Measurements from ENCODE around the gene EFNB2. TPM values are rescaled to one million over a fixed set of nuclear protein-coding genes. Genes with fewer than 3 reads are reported as not detected.
A peak's percentile ranks its signal among the peaks of the same experiment; 100 is the strongest.

Gene EFNB2
- total and polyA plus RNA-seq, 9 donors, result 3.7 to 33.2 (median 13.5) TPM

DNA sequence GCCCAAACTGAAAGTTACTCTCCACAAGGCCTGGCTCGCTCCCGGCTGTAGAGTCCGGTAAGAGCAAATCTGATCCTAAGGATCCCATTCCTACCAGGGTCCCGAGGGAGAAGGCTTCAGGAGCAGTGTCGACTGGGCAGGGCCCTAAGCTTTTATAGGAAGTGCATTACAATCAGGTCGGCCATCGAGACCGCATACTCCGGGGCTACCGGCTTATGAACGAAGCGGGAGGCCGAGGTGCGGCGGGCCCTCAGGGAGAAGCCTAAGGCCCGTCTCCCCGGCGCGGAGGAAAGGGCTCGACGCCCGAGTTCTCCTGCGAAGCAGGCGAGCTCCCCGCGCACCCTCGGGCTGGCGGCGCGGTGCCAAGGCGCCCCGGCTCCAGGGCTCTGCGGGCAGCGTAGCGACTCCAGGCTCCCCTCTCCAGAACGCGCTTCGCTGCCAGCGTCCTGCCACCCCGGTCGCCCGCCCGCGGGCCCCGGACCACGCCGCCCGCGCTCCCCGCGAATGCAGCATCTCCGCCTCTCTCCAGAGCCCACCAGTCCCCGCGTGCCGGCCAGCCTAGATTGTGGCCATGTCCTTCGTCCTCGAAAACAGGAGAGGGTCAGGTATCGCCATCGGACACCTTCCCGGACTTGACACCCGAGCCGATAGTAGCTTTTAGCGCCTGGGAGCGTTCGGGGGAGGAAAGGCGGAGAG lies 1.4 kb downstream of the EFNB2 start:
- TF ChIP-seq CTCF (IDR thresholded peaks at IDR 0.05) (no peak), EP300 (IDR thresholded peaks at IDR 0.05) (no peak), POLR2A (IDR thresholded peaks at IDR 0.05) (no peak)
- peak overlapping the region; percentile 56 for H3K4me3 ChIP-seq
- intact Hi-C loops (cut with DNase I), result no loop called here
- no peaks in the 10 kb centered on the region for H3K36me3 ChIP-seq
- no peaks in the 10 kb centered on the region for H3K27me3 ChIP-seq
- peaks cover 8% of the 10 kb centered on the region for H3K4me1 ChIP-seq (ENCODE audit: insufficient read depth)
- H3K27ac ChIP-seq, result peak overlapping the region in 1 of 2 donors; percentile 69
- no peaks in the 10 kb centered on the region for H3K9me3 ChIP-seq
- DNase-seq, result peak; percentile 28 to 59 (median 54)
- 2 to 3% (median 2%) methylated on average over 66 of the region's 66 CpGs for WGBS, 3 donors

GRCh38 chr13:106533101-106533942 lies 2.1 kb downstream of the EFNB2 start:
- TF ChIP-seq POLR2A (IDR thresholded peaks at IDR 0.05) (no peak), CTCF (IDR thresholded peaks at IDR 0.05) (peak in 2 of 3 donors; percentile 10 to 26)
- H3K36me3 ChIP-seq, result no peaks in the 10 kb centered on the region
- peak overlapping the region in 1 of 2 donors; percentile 69 for H3K27ac ChIP-seq
- DNase-seq, result peak; percentile 66 to 86 (median 82)
- H3K4me3 ChIP-seq, result peak overlapping the region; percentile 56
- no peaks in the 10 kb centered on the region for H3K9me3 ChIP-seq
- intact Hi-C loops (cut with DNase I), result no loop called here
- 6 to 8% (median 6%) methylated on average over 44 of the region's 44 CpGs for WGBS, 3 donors
- H3K4me1 ChIP-seq (ENCODE audit: insufficient read depth), result peaks cover 8% of the 10 kb centered on the region
- H3K27me3 ChIP-seq, result no peaks in the 10 kb centered on the region

DNA sequence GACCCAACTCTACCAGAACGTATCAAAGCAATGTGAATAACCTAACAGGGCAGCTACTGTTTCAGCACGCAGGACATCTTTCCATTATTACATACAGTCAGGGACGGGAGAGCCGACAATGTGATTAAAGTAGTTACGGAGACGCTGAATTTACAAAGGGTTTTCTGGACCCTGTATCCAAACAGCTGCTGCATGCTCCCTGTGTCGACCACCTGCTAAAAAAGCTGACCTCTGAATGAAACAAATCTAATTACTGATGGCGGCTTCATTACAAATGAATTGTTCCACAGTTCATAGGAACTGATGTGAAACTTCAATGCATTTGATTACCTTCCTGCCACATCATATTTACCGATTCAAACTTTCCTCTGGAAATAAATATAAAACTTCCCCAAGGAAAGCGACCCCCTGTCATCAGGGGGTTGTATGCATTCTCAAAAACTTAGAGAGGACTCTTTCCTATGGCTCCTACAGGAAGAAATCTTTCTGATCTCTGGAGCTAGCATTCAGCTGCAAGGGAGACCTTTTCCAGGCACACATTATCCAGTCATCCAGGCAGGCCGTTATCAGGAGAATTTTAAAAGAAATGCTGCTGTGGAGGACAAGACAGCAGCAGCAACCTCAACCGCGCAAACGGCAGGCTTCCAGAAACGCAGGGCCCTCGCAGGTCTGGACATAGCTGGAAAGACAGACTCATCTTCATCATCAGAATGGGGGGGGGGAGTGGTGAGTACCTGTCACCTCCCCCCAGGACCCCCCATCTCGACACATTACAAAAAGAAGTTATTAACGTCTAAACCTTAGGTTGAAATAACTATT lies 3.1 kb downstream of the EFNB2 start:
- peak in 1 of 5 donors; percentile 22 for DNase-seq
- WGBS, 3 donors, result 32 to 40% (median 36%) methylated on average over 18 of the region's 18 CpGs

More for the DNA sequence above, 3.1 kb downstream of the EFNB2 start:
- intact Hi-C loops (cut with DNase I), result no loop called here
- Histone ChIP-seq H3K36me3 (no peaks in the 10 kb centered on the region), H3K27ac (no peak overlapping the region), H3K4me1 (ENCODE audit: insufficient read depth) (peaks cover 8% of the 10 kb centered on the region), H3K27me3 (no peaks in the 10 kb centered on the region), H3K4me3 (peak overlapping the region; percentile 56), H3K9me3 (no peaks in the 10 kb centered on the region)
- no peak for TF ChIP-seq CTCF (IDR thresholded peaks at IDR 0.05)
- TF ChIP-seq POLR2A (IDR thresholded peaks at IDR 0.05), result no peak
- TF ChIP-seq EP300 (IDR thresholded peaks at IDR 0.05), result no peak

Data from ovary (tissue), 9 donors.